Suprapubic skin (tissue), 4 donors: ENCODE results near the gene ABLIM3. TPM values are rescaled to one million over a fixed set of nuclear protein-coding genes. Genes with fewer than 3 reads are reported as not detected.
A peak's percentile ranks its signal among the peaks of the same experiment; 100 is the strongest.

Experiments used
- DNase-seq, 2 donors: peaks; one replicate each; pipeline ENCODE4 v3.0.0-alpha.2; 2019; ENCODE audit warnings: low spot score in 2 of 2
- H3K27ac ChIP-seq: fragments of 200-600 bp; sonication (generic); one replicate; pipeline ENCODE4 v1.5.1; 2019
- H3K27me3 ChIP-seq: fragments of 200-600 bp; sonication (generic); one replicate; pipeline ENCODE4 v1.5.1; 2019
- H3K36me3 ChIP-seq: fragments of 200-600 bp; sonication (generic); one replicate; pipeline ENCODE4 v1.5.1; 2019
- H3K4me1 ChIP-seq: fragments of 200-600 bp; sonication (generic); one replicate; pipeline ENCODE4 v1.5.1; 2019
- H3K4me3 ChIP-seq: fragments of 200-600 bp; sonication (generic); one replicate; pipeline ENCODE4 v1.5.1; 2019; ENCODE audit warnings: mild to moderate bottlenecking
- H3K9me3 ChIP-seq: fragments of 200-600 bp; sonication (generic); one replicate; pipeline ENCODE4 v1.5.1; 2019
- EP300 ChIP-seq: sonication (generic); formaldehyde crosslinking; IDR thresholded peaks from one replicate; pipeline ENCODE4 v1.6.1; 2017; ENCODE audit warnings: antibody characterized with exemption
- POLR2A ChIP-seq, 2 donors: fragments of 450-650 bp; IDR thresholded peaks; one replicate each; pipeline ENCODE4 v1.6.1; 2017; ENCODE audit warnings: antibody characterized with exemption in 2 of 2, mild to moderate bottlenecking in 2 of 2, moderate library complexity in 2 of 2
- POLR2AphosphoS5 ChIP-seq, 3 donors: sonication (generic); formaldehyde crosslinking; IDR thresholded peaks; one replicate each; pipeline ENCODE4 v1.6.1; 2017; ENCODE audit warnings: antibody characterized with exemption in 3 of 3
- WGBS: methylation state at CpG from one replicate; pipeline ENCODE4 v1.1.5; 2018; 5-methylcytosine and 5-hydroxymethylcytosine counted together
- total RNA-seq, 4 donors: library from RNA; depleted of rRNA; stranded (reverse); fragments of >200 nt; gene quantifications; one replicate each; pipeline ENCODE4 v1.1.0, GENCODE V29; 2016
- TF ChIP-seq, protein P1 (sequence below), 2 donors: fragments of 200-600 bp in 1 of 2; fragments of 450-650 bp in 1 of 2; sonication (generic) in 1 of 2; IDR thresholded peaks; one replicate each; pipeline ENCODE4 v1.5.1; 2016 to 2019; ENCODE audit warnings: antibody characterized with exemption in 2 of 2, mild to moderate bottlenecking in 1 of 2, moderate library complexity in 1 of 2

The ABLIM3 gene
- total RNA-seq, 4 donors from 2014 or later: 4.7 to 22.6 (median 13.4) TPM

GRCh38 chr5:149274939-149275338 is 133.6 kb downstream of the ABLIM3 start:
- Histone ChIP-seq H3K4me3 (no peak overlapping the region), H3K27ac (no peak overlapping the region), H3K4me1 (peaks cover 43% of the 10 kb centered on the region), H3K9me3 (no peaks in the 10 kb centered on the region), H3K27me3 (peaks cover 3% of the 10 kb centered on the region), H3K36me3 (no peaks in the 10 kb centered on the region)
- TF ChIP-seq POLR2A (IDR thresholded peaks at IDR 0.05) (no peak), EP300 (no peak), POLR2AphosphoS5 (IDR thresholded peaks at IDR 0.05) (no peak)
- TF ChIP-seq, protein P1, sequence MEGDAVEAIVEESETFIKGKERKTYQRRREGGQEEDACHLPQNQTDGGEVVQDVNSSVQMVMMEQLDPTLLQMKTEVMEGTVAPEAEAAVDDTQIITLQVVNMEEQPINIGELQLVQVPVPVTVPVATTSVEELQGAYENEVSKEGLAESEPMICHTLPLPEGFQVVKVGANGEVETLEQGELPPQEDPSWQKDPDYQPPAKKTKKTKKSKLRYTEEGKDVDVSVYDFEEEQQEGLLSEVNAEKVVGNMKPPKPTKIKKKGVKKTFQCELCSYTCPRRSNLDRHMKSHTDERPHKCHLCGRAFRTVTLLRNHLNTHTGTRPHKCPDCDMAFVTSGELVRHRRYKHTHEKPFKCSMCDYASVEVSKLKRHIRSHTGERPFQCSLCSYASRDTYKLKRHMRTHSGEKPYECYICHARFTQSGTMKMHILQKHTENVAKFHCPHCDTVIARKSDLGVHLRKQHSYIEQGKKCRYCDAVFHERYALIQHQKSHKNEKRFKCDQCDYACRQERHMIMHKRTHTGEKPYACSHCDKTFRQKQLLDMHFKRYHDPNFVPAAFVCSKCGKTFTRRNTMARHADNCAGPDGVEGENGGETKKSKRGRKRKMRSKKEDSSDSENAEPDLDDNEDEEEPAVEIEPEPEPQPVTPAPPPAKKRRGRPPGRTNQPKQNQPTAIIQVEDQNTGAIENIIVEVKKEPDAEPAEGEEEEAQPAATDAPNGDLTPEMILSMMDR (IDR thresholded peaks at IDR 0.05): no peak
- WGBS: 92% methylated on average over 1 of the region's 1 CpG
- DNase-seq: no peak

DNA sequence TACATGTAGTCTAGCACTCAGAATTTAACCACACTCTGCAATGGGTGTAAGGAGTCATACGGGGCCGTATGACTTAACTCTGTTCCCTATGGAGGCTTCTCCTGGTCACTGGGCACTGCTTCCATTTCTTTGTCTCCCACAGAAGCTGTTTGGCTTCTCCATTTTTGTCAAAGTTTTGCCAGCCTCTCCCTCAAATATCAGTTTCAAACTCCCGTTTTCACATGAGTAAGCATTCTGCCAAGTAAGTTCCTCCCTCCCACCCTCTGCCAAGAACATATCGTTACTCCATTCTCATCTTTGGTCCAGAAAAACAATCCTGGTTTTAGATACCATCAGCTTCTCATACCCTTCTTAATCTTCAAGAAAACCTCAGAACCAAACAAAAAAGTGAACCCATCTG is 136.5 kb downstream of the ABLIM3 start:
- TF ChIP-seq EP300: no peak
- TF ChIP-seq POLR2AphosphoS5 (IDR thresholded peaks at IDR 0.05): no peak
- TF ChIP-seq, protein P1 (IDR thresholded peaks at IDR 0.05): no peak
- TF ChIP-seq POLR2A (IDR thresholded peaks at IDR 0.05): no peak
- Histone ChIP-seq H3K27me3 (no peaks in the 10 kb centered on the region), H3K27ac (peak overlapping the region; percentile 0), H3K4me1 (peaks cover 28% of the 10 kb centered on the region), H3K4me3 (no peak overlapping the region), H3K36me3 (no peaks in the 10 kb centered on the region), H3K9me3 (no peaks in the 10 kb centered on the region)
- peak in 1 of 2 donors; percentile 25 for DNase-seq
- WGBS: 47% methylated on average over 4 of the region's 4 CpGs

- TF ChIP-seq, protein P1 (IDR thresholded peaks at IDR 0.05): no peak
- TF ChIP-seq EP300 (no peak), POLR2AphosphoS5 (IDR thresholded peaks at IDR 0.05) (no peak), POLR2A (IDR thresholded peaks at IDR 0.05) (no peak)
- Histone ChIP-seq H3K4me3 (no peak overlapping the region), H3K4me1 (peaks cover 26% of the 10 kb centered on the region), H3K9me3 (no peaks in the 10 kb centered on the region), H3K27ac (peak overlapping the region; percentile 0), H3K27me3 (no peaks in the 10 kb centered on the region), H3K36me3 (no peaks in the 10 kb centered on the region)
- no peak for DNase-seq
- WGBS: 82% methylated on average over 5 of the region's 5 CpGs
These were observed 137.3 kb downstream of the ABLIM3 start for GRCh38 chr5:149278451-149279210.

DNA sequence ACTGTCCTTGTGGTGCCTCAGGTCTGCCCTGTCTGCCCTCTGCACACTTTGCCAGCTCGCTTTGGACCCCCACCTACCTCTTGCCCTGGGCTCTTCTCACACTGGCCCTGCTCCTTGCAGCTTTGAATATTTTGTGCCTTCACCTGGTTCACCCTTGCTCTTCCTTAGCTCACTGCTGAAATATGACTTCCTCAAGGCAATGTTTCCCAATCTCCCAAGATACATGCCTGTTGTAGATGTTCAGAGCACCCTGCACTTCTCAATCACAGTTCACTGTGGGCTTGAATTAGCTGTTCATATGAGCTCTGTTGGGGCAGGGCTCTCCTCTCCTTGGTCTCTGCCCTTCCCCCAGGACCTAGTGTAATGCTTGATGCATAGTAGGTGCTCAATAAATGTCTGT is 138.4 kb downstream of the ABLIM3 start:
- H3K27ac ChIP-seq: no peak overlapping the region
- WGBS: 86% methylated on average over 1 of the region's 1 CpG
- DNase-seq: no peak
- no peak overlapping the region for H3K4me3 ChIP-seq
- no peaks in the 10 kb centered on the region for H3K27me3 ChIP-seq
- TF ChIP-seq, protein P1 (IDR thresholded peaks at IDR 0.05): no peak
- TF ChIP-seq EP300: no peak
- no peak for TF ChIP-seq POLR2AphosphoS5 (IDR thresholded peaks at IDR 0.05)
- no peak for TF ChIP-seq POLR2A (IDR thresholded peaks at IDR 0.05)
- peaks cover 36% of the 10 kb centered on the region for H3K4me1 ChIP-seq
- no peaks in the 10 kb centered on the region for H3K36me3 ChIP-seq
- no peaks in the 10 kb centered on the region for H3K9me3 ChIP-seq

GRCh38 chr5:149280124-149280523 is 138.8 kb downstream of the ABLIM3 start:
- 60% methylated on average over 1 of the region's 1 CpG for WGBS
- Histone ChIP-seq H3K27ac (no peak overlapping the region), H3K27me3 (no peaks in the 10 kb centered on the region), H3K9me3 (no peaks in the 10 kb centered on the region), H3K36me3 (no peaks in the 10 kb centered on the region), H3K4me3 (no peak overlapping the region), H3K4me1 (peaks cover 41% of the 10 kb centered on the region)
- no peak for TF ChIP-seq EP300
- TF ChIP-seq, protein P1 (IDR thresholded peaks at IDR 0.05): no peak
- TF ChIP-seq POLR2A (IDR thresholded peaks at IDR 0.05): no peak
- TF ChIP-seq POLR2AphosphoS5 (IDR thresholded peaks at IDR 0.05): no peak
- DNase-seq: no peak
